GM12874 (cell line): ENCODE data around the gene PLOD2.

Source experiments
- CTCF ChIP-seq: IDR thresholded peaks from 2 replicates; pipeline ENCODE4 v1.5.1; 2011; ENCODE audit warnings: low read depth, mild to moderate bottlenecking, control low read depth, low read length, moderate library complexity; ENCODE audit not compliant: insufficient read depth

The PLOD2 gene

GRCh38 chr3:146160964-146161662 lies at the start of gene PLOD2:
TSS of gene PLOD2 (minus strand) at chr3:146161184. CDS start at chr3:146160989, 195 bp downstream.
- 0 out of 2 replicates have a peak, but pooled peaks have one; percentile 5 for TF ChIP-seq CTCF

GRCh38 chr3:146209371-146209770 lies 48.4 kb upstream of the PLOD2 start:
- TF ChIP-seq CTCF = no peak

- no peak for TF ChIP-seq CTCF
These were observed 42.8 kb upstream of the PLOD2 start for GRCh38 chr3:146203776-146204175.

GRCh38 chr3:146200461-146201220 lies 39.7 kb upstream of the PLOD2 start:
- no peak for TF ChIP-seq CTCF

GRCh38 chr3:146199762-146200161 lies 38.8 kb upstream of the PLOD2 start:
- no peak for TF ChIP-seq CTCF

- no peak for TF ChIP-seq CTCF
These were observed 35.8 kb upstream of the PLOD2 start for GRCh38 chr3:146196789-146197188.

- TF ChIP-seq CTCF = no peak
These were observed 34.6 kb upstream of the PLOD2 start for GRCh38 chr3:146195605-146196004.
